Stimulated activated CD4-positive, alpha-beta T cell treated with anti-CD3 and anti-CD28 coated beads, Interleukin-1b, Interleukin-23, amount 100 ng/mL, for 1 hour (primary cell): ENCODE data around the gene TSPEAR.
"Not testable (repeated sequence)": the region's sequence is repeated elsewhere in the genome, so short reads cannot be mapped to it uniquely, and the experiment has no call there.

Experiments used
- DNase-seq, 2 donors: peaks; one replicate each; pipeline ENCODE4 v3.0.0-alpha.2; 2020; ENCODE audit warnings: low read depth in 2 of 2

The TSPEAR gene

DNA sequence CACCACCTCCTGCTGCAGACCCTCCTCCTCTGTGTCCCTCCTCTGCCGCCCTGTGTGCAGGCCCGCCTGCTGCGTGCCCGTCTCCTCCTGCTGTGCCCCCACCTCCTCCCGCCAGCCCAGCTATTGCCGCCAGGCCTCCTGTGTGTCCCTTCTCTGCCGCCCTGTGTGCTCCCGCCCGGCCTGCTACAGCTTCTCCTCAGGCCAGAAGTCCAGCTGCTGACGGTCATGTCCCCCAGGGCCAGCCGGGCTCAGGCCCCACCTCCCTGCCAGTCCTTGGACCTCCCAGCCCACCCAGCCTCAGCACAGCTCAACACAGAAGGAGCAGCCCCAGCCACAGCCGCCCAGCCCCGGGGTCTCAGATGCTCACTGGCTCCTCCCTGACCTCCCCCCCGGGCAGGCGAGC, 83.5 kb downstream of the TSPEAR start:
- not testable (repeated sequence) for DNase-seq

DNA sequence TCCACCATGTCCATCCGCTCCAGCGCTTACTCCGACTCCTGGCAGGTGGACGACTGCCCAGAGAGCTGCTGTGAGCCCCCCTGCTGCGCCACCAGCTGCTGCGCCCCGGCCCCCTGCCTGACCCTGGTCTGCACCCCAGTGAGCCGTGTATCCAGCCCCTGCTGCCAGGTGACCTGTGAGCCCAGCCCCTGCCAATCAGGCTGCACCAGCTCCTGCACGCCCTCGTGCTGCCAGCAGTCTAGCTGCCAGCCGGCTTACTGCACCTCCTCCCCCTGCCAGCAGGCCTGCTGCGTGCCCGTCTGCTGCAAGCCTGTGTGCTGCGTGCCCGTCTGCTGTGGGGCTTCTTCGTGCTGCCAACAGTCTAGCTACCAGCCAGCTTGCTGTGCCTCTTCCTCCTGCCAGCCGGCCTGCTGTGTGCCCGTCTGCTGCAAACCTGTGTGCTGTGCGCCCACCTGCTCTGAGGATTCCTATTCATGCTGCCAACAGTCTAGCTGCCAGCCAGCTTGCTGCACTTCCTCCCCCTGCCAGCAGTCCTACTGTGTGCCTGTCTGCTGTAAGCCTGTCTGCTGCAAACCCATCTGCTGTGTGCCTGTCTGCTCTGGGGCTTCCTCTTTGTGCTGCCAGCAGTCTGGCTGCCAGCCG, 84.1 kb downstream of the TSPEAR start:
- DNase-seq, result not testable (repeated sequence)

DNA sequence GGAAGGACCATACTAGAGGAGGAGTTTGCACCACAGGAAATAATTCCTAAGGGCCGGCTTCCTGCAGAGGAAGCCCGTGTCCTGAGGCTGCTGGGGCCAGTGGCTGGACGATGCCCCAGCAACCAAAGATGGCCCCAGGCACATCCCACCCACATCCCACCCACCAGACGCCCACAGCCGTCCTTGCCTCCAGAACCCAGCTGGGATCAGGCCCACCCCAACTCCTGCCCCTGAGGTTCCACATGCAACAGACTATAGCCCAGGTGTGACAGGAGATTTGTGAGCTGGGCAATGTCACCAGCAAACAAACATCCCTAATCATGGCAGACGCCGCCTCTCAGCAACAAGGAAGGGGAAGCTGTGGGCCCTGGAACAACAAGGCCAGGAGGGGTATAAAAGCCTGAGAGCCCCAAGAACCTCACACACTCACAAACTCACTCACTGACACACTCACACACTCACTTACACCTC, 84.7 kb downstream of the TSPEAR start, which contains the start of gene KRTAP10-9:
Gene KRTAP10-9, plus strand, starts transcription at position 421 of the 471 bp plus-strand sequence. CDS start 79 bp downstream, outside the sequence.
- DNase-seq, result no peak

DNA sequence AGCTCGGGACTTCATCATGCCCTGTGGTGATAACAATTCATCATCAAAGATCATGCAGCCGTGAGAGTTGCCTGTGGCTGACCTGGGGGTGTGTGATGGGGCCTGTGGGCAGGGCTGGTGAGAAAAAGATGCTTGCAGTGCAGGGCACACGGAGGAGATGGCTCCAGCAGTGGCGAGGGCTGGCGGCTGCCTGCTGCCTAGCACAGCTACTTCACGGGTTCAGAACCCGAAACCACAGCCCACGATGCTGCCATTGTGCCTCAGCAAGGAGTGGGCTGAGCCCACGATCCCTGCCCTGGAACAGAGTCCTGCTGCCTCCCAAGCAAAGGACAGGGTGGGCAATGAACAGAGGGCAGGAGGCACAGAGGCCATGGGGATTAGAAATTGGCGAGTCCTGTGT, 85.1 kb downstream of the TSPEAR start:
- DNase-seq, result no peak

DNA sequence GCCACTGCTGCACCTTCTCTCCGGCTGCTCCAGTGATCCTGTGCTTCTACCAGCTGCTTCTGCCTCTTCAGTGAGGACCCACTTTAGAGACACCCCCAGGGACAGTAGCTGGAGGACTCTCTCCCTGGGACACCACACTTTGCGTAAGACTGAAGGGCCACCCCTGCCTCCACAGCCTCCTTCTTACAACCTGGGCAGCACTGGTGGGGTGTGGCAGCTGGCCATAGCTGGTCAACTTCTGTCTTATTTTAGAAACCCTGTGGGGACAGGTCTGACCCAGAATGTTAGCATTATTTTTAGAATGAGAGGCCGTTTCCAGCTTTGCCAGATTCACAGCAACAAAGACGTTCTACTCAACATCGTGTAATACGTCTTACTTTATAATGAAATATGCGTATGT, 85.6 kb downstream of the TSPEAR start:
- DNase-seq, result no peak

DNA sequence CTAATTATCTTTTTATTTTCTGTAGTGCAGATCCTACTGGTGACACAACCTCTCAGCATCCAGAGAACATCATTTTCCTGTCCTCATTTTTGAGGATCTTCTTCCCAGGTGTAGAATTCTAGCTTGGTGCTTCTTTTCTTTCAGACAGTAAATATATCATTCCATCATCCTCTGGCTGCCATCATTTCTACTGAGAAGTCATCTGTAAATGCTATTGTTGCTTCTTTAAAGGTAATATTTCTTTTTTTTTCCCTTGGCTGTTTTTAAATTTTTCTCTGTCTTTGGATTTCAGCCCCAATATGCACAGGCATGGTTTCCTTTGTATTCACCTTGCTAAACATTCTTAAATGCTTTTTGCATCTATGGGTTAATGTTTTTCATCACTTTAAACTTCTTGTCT, 87.8 kb downstream of the TSPEAR start:
- no peak for DNase-seq

DNA sequence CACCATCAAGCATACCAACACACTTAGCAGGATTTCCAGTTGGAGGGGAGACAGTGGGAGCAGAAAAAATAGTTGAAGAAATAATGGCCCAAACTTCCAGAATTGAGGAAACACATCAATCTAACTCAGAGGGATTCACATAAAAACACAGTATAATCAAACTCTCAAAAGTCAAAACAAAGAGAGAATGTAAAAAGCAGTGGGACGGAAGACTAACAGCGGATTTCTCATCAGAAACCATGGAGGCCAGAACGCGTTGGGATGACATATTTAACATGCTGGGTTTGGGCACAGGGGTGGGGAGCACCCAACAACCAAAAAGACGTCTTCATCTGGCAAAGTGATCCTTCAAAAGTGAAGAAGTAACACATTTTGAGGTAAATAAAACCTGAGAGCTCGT, 91.5 kb downstream of the TSPEAR start:
- DNase-seq, result no peak

DNA sequence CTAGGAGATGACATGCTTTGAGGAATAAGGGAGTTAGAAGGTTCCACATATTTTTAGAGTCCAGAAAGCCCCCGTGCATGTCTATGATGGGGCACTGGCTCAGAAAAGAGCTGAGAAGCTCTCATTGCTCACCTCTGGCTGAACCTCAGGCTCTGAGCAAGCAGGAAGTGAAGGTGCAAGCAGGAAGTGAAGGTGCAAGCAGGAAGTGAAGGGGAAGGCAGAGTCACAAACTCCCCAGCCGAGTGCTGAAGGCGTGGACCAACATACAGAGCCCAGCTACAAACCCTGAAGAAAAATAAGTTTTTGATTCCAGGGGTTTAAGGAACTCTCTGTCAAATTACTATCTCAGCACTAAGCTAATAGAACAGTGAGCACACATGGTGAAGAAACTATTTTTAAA, 92.5 kb downstream of the TSPEAR start:
- peak in 1 of 2 donors; percentile 29 for DNase-seq

DNA sequence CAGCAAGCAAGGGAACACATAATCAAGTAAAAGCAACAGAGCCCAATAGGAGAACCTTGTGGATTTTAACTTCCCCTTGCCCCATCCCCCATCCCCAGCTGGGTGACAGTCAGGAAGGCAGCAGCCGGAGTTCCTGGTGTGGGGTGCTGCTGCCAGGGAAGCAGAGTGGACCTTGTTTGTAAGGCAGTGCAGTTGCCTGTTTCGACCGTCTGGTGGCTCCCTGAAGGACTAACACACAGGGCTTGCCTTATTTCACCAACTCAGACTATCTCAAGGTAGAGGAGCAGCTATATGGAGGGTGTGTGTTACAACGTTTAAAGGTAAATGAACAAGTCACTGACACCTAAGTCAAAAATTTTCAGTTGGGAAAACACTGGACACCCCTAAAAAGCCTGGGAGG, 92.9 kb downstream of the TSPEAR start:
- no peak for DNase-seq

DNA sequence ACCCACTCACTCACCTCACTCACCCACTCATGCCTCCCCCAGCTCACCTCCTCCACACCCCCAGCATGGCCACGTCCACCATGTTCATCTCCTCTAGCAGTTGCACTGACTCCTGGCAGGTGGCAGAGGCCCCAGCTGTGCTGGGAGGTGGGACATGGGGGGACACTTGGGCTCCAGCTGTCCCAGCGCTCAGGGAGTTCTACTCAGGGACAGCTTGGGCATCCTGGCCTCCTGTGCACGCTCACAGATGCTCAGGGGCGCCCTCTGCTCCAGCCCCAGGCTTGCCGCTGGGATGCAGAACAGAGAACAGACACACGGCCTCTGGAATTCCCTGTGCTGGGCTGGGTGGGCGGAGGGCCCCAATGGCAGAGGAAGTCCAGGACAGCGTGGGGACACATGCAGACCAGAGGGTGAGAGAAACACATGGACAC, 94.3 kb downstream of the TSPEAR start:
- no peak for DNase-seq

DNA sequence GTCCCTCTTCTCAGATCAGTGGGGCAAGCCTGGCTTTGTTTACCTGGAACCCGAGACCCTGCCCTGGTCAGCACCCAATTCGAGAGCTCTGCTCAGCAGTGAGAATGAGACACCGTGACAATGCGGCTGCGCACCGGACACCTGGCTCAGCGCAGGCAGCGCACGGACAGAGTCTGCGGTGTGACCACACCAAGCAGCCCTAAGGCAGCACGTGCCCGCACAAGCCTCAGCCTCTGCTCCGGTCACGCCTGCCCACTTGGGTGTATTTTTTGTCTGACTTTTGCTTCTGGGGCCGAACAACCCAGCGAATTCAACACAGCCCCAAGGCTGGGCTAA, 94.8 kb downstream of the TSPEAR start:
- DNase-seq, result no peak

DNA sequence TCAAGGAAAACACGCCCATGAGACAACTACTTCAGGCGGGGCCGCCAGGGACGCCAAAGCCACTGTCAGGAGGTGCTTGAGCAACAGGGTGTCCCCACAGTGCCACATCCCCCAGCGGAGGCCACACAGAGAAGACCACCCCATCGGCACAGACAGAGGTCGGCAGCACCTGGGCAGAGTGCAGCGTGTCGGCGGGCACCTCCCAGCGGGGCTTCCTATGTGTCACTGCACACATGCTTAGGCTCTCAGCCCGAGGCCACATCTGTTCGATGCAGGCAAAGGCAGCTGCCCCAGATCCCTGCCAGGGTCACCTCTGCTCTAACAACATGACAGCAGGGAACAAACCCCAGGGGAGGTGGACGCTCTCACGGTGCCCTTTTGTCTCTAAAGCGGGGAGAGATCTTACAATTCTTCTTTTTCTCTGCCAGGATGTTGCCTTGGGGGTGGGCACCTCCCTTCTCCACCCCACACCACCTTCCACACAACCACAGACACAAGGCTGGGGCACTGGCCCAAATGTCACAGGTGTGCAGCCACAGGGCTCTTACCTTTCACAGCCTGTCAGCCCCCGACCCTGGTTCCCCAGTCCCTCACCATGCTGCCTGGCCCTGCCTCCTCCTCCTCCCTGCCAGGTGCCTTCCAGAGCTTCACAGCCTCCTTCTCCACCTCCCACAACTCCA, 95.3 kb downstream of the TSPEAR start:
- DNase-seq, result no peak

DNA sequence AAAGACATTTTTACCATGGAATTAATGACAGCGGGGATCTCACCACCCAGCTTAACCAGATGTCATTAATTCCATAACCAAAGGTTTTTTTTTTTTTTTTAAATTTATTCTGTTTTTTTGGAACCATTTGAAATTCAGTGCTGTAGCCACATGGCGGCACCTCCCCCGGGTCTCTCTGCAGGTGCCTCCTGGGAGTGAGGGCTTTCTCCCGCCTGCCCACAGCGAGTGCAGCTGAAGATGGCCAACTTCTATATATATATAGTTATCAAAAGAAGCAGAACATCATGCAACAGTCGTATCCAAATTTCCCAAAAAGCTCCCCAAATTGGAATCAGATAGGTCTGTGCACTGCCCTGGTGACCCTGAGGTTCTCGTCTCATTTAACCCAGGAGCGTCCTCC, 95.9 kb downstream of the TSPEAR start:
- DNase-seq, result no peak

DNA sequence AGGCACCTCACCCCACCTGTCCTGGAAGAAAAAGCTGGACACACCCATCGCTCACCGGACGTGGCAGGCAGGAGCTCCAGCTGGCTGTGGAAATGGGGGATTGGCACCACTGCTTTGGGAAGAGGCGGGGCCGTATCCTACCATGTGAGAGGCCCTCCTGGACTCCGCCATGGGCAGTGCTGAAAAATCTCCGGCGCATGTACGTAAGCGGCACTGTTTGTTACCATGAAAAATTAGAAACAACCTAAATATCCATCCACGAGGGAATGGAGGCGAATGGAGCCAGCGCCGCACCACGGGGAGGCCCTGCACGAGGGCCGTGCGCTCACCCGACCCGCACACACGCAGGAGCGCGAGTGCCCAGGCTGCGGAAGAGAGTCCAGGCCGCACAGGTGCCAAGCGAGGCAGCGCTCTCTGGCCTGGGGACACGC, 96.4 kb downstream of the TSPEAR start:
- no peak for DNase-seq

DNA sequence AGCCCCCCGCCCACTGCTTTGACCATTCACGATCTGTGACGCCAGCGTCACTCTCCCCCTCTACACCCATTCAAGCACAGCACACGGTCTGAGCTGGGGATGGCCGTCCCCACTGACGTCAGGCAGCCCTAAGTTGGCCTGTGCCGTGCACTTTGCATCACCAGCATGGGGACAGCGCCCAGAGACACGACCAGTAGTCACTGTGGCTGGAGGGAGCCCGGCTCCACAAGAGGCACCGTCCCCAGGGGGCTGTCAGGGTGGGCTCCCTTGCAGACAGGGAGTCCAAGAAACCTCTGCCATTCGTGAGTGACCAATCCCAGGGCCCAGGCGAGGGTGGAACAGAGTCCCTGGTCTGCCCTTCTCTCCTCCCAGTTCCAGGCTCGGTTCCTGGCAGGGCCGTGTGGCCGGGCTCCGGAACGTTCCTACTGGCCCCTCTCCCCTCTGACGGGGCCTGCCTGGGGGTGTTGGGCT, 97.2 kb downstream of the TSPEAR start:
- DNase-seq, result no peak

DNA sequence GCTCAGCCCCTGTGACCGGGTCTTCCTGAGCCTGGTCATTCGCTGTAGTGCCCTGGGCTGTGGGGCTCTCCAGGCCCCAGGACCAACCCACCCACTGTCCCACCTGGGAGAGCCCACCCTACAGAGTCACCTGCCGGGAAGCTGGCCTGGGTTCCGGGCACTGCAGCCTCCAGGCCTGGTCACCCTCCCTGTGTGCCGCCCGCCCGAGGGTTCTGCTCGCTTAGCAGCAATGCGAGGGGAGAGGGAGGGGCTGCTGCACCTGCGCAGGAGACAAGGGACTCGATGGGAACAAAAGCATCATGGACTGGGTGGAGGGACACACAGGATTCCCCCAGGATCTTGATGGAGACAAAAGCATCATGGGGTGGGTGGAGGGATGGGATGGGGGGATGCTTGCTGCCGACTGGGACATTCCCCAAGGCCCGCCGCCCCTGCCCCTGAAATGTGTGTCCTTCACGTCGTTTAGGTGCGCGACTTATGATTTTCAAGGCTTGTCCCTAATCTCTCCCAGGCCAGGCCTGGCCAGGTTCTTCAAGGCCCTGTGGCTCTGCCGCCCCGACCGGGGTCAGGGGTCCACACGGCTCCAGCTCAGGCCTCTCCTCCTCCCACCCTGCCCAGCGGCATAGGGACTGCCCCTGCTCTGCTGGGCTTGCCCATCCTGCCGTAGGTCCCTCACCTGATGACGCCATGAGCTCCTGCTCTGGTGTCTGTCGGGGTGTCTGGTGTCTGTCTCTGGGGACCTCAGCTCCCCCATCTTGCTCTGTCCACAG, 97.8 kb downstream of the TSPEAR start:
- no peak for DNase-seq

DNA sequence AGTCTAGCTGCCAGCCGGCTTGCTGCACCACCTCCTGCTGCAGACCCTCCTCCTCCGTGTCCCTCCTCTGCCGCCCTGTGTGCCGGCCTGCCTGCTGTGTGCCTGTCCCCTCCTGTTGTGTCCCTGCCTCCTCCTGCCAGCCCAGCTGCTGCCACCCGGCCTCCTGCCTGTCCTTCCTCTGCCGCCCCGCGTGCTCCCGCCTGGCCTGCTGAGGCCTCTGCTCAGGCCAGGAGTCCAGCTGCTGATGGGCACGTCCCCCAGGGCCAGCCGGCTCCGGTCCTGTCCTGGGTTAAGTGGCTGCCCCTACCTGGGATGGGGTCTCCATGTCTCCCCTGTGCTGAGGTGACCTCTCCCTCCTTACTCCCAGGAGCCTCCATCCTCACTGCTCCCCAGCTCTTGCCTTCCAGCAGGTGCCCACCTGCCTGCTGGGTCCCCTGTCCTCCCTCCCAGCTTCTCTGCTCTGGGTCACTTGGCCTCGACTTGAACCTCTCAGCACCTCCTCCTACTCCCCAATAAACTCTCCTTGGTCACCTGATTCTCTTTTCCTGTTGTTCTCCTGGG, 98.6 kb downstream of the TSPEAR start:
- DNase-seq, result no peak

DNA sequence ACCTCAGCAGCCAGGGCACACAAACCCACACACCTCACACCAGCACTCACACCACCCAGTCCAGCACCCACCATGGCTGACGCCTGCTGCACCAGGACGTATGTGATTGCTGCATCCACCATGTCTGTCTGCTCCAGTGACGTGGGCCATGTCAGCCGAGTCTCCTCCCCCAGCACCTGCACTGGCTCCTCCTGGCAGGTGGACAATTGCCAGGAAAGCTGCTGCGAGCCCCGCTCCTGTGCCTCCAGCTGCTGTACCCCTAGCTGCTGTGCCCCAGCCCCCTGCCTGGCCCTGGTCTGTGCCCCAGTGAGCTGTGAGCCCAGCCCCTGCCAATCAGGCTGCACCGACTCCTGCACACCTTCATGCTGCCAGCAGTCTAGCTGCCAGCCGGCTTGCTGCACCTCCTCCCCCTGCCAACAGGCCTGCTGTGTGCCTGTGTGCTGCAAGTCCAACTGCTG, 99.3 kb downstream of the TSPEAR start, which contains the start of gene KRTAP10-8:
Gene KRTAP10-8, plus strand, starts transcription at position 51 of the 458 bp plus-strand sequence. Its CDS starts 22 bp downstream, at position 73.
- DNase-seq, result no peak

DNA sequence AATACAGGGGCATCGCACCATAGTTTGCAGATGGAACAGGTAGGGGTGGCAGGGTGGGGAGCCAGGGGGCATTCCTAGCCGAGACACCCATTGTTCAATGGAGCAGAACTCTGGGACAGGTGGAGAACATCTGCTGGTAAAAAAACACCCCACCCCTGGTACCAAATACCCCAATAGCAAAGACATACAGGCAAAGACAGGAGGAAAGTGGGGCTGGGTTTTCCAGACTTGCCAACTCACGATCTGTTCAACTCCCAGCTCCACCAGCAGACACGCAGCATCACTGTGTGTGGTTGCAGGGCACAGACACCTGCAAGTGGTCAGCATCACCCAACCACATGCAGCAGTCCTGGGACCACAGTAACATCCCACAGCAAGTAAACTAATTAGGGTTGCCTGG, 99.8 kb downstream of the TSPEAR start:
- no peak for DNase-seq

DNA sequence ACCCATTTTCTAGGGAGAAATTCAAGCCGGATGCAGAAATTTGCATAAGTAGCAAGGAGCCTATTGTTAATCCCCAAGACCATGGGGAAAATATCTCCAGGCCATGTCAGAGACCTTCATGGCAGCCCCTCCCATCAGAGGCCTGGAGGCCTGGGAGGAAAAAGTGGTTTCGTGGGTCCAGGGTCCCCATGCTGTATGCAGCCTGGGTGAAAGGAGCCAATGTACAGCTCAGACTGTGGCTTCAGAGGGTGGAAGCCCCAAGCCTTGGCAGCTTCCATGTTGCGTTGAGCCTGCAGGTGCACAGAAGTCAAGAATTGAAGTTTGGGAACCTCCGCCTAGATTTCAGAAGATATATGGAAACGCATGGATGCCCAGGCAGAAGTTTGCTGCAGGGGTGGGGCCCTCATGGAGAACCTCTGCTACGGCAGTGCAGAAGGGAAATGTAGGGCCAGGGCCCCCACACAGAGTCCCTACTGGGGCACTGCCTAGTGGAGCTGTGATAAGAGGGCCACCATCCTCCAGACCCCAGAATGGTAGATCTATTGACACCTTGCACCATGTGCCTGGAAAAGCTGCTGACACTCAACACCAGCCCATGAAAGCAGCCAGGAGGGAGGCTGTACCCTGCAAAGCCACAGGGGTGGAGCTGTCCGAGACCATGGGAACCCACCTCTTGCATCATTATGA, 101.1 kb downstream of the TSPEAR start:
- DNase-seq, result not testable (repeated sequence)

DNA sequence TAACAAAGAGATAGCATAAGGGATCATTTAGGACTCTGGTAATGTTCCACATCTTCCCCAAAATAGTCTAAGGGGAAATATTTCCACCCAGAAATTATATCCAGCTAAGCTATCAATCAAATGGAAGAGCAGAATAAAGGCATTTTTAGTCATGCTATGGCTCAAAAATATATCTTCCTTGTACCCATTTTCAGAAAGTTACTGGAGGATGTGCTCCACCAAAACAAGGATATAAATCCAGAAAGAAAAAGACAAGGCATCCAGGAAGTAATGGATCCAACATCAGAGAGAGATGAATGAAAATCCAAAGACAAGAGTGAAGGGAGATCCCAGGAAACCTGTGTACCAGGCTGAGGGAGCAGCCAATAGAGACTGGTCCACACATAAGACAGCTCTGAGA, 102.2 kb downstream of the TSPEAR start:
- no peak for DNase-seq
